A673 (cell line): Measurements from ENCODE around the gene LYZ.

ENCODE experiments used
- EZH2 ChIP-seq: fragments of 200-600 bp; sonication (generic); IDR thresholded peaks from 2 replicates; pipeline ENCODE4 v1.6.1; 2017; ENCODE audit warnings: borderline replicate concordance, low read depth, mild to moderate bottlenecking, mixed read lengths, antibody characterized with exemption, low read length; ENCODE audit not compliant: poor library complexity, severe bottlenecking
- TF ChIP-seq, protein P1 (sequence below): fragments of 300-800, 200-600 bp; sonication (generic); conservative IDR thresholded peaks from 2 replicates; pipeline ENCODE4 v1.5.1; 2017; ENCODE audit warnings: low read depth, mild to moderate bottlenecking, antibody characterized with exemption, low read length, moderate library complexity, mixed read lengths

GRCh38 chr12:69396963-69397362, 48.8 kb downstream of the LYZ start:
- TF ChIP-seq, protein P1, sequence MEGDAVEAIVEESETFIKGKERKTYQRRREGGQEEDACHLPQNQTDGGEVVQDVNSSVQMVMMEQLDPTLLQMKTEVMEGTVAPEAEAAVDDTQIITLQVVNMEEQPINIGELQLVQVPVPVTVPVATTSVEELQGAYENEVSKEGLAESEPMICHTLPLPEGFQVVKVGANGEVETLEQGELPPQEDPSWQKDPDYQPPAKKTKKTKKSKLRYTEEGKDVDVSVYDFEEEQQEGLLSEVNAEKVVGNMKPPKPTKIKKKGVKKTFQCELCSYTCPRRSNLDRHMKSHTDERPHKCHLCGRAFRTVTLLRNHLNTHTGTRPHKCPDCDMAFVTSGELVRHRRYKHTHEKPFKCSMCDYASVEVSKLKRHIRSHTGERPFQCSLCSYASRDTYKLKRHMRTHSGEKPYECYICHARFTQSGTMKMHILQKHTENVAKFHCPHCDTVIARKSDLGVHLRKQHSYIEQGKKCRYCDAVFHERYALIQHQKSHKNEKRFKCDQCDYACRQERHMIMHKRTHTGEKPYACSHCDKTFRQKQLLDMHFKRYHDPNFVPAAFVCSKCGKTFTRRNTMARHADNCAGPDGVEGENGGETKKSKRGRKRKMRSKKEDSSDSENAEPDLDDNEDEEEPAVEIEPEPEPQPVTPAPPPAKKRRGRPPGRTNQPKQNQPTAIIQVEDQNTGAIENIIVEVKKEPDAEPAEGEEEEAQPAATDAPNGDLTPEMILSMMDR = no peak
- TF ChIP-seq EZH2 = no peak
